HG02884 (cell line): Measurements from ENCODE around the gene UTP25.
A peak's percentile ranks its signal among the peaks of the same experiment; 100 is the strongest.

Experiments used
- ATAC-seq: cut with Tn5 transposase; IDR thresholded peaks from one replicate; pipeline ENCODE4 v1.9.1; 2021; ENCODE audit warnings: mild to moderate bottlenecking, moderate library complexity; ENCODE audit not compliant: unreplicated experiment

The UTP25 gene

DNA sequence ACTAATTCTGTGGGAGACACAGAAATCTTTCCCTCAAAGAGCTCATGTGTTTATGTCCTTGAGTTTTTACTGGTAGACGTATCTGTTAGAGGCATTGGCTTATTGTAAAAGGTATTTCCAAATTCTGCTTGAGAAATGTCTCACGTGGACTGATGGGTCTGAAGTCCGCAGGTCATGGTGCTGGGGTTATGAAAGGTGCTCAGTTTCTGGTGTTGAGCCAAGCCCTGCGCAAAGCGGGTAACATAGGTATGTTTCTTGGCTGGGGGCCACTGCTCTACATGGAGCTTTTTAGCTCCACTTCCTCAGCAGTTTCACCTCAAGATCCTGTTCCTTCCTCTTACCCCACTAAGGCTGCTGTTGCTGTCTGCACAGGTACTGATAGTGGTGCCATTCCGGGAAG is 10.8 kb downstream of the UTP25 start:
- ATAC-seq = no peak

DNA sequence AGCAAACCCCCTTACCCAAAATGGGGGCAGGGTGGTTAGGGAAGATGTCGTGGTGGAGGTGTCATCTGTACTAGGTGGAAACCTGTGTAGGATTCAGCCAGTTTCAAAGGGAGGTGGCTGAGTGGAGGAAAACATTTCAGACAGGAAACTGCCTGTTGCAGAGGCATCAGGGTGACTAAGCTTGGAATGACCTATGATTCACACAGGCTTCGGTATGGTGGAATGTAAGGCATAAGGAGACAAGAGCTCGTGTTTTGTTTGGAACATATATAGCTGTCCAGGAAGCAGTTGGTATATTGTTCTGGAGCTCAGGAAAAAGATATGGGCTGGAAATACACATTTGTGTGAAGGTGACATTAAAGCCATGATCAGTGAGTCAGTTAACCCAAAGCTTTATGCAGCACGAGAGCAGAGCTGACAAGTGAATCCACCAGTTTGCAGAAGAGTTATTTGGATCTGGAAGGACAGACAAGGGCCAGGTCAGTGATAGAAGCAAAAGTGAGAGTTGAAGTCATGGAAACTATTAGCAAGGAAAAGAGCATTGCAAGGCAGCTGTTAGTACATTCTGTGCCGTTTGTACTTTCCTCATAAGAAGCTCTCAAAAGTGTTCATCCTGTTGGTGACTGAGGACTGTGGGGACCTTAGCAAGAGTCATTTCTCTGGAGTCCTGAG is 12.2 kb downstream of the UTP25 start:
- ATAC-seq = no peak

DNA sequence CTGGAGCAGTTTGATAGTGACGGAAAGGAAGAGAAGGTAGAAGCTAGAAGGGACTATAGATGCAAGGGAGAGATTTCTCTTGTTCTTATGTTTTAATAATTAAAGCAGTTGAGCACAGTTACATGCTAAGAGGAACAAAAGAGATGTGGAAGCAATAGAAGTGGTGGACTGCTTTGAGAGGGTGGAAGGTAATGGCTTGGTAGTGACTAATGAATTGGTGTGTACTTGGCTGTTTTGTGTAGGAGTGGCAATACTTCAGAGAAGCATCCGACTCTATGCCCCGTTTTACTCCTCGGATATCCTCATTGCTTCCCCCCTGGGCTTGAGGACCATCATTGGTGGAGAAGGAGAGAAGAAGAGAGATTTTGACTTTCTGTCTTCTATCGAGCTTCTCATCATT is 12.8 kb downstream of the UTP25 start:
- ATAC-seq = no peak

DNA sequence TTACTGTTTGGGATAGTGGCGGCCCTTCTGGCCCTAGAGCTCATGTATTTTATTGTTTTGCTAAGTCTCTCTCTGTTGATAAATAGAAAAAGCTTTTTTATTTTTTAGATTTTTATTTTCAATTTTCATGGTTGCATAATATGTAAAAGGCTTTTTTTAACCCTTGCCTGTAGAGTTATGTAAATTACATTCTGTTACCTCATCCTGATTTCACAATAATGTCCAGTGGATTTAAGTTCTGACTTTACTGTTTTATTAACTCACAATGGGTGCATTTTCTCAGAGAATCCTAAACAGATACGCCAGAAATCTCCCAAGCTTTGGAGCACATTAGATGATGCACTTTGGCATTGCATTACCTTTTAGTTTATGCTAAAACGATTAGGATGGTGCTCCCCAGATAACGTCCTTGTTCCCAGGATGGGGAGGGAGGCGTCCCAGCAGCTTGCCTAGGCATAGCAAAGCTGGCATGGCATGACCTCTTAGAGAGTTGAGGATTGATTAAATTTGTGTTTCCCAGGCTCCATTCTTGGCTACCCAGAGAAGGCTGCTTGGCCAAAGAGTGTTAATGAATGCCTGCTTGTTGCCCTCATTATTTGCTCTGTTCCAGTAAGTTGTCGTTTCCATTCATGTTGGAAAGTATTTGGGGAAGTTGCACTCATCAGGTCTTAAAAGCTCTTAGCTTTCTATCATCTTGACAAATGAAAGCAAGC is 17.1 kb downstream of the UTP25 start:
- no peak for ATAC-seq

DNA sequence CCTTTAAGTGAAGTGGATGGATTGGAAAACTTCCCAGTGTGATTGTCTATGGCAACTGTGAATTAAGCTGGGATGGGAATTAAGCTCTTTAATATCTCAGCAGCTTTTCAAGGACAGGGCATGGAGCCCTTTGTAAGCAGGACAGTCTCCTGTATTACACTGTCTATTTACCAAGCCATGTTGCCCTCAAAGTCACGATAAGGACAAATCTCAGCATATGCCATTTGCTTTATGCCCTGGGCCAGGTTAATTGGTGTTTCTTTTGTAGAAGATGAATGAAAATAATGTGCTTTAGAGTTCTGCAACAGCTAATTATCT is 17.6 kb downstream of the UTP25 start:
- no peak for ATAC-seq

DNA sequence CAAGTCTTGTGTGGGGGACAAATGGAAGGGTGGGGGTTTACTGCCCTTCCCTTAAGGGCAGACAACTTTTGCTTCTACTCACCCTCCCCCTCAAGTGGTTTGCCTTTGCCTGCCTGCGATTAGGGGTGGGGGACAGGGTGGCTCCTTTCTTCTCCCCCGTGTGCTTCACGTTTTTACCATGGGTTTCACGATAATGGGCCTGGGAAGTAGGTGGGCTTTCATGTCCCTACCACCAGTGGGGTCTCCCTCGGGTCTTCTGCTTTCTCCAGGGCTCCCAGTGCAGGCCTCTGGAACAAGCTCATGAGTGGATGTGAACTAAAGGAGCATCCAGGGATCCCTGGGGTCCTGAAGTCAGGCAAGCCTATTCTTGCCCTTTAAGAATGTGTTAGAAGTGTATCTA is 21.6 kb downstream of the UTP25 start:
- no peak for ATAC-seq

DNA sequence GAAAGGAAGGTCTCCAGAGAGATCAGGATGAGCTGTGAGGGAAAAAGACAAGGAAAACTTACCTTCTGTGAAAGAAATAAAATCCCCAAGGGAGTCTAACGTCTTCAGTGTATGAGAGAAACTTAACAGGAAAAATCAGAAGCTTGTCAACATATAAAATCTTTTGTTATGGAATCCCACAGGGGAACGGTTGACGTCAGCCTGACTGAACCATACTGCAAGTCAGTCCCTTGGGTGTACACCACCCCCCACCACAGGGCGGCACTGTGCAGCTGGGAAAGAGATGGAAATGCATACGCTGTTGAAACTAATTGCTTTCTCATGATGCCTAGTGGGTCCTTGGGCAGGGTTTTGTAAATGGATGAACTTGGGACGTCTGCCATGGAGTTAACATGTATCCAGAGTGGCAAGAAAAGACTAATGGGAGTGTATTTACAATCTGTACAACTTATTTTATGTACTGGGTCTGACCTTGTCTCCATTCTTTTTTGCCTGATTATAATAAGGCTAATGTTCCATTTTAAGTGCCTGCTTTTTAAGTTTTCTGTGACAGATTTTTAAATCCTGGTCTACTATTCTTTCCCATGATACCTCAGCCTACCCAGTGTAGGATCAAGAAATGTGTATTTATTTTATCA is 22.7 kb downstream of the UTP25 start:
- peak; percentile 76 for ATAC-seq

DNA sequence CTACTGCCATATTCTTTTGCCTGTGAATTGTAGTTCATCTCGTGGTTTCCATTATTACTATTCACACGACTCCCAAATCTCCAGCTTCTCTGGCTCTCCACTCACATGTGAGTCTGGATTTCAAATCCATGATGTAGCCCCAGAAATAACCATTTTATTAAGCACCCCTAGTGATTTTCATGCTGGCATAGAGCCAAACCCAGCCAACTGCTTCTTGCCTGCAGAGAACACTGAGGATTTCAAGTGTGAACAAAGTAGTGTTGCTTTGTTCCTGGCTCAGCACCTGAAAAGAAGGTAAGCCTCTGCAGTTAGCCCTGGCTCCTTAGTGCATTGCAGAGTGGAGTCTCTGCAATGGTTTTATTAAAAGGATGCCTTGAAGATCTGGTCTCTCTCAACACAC is 25.9 kb downstream of the UTP25 start:
- ATAC-seq = no peak

DNA sequence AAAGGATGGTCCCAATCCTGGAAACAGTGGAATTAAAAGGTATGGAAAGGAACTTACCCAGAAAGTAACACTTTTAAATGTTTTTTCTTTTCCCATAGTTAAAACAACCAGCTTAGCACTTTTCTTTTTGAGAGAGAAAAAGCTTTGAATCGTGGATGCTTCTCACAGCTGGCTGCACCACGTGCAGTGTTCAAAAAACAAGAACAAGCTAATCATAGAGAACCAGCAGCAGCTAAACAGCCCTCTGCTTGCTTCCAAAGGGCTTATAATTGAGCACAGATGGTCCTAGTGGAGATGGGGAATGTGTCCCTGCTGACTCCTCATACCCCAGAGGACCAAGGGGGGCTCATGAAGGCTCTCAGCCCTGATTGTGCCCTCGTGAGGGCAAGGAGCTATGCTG is 26.4 kb downstream of the UTP25 start:
- no peak for ATAC-seq

DNA sequence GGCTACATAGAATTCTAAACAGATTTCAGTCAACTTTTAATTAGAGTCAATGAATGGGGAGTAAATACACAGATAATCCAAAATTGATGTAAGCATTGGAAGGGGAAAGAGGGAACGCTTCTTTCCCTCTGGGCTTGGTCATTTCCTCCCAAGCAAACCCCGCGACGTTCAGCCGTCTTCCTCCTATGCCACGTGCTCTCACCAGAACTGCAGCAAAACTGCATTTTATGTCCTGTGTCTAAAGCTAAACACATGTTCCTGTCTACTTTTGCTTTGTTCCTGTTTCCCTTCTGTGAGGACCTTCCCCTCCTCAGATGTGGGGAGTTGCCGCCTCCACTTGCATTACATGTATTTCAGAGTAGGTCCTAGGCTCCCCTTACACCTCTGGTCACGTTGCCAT is 27.2 kb downstream of the UTP25 start:
- no peak for ATAC-seq

DNA sequence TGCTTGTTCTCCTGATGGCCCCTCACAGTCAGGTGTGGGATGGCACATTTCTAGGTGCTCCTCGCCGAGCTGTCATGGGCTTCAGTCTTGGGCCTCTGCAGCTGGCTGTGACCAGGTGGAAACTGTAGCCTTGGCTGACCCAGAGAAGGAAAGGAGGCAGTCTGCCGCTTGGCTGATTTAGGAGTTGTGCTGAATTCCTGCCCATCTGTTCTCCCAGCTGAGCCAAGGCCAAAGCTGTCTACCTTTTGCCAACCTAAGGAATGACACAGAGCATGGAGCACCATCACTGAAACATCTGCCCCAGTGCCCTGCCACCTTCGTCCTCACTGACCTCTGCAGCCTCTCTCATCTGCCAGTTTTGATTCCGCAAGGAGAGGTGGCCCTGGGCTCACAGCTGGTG is 27.9 kb downstream of the UTP25 start:
- no peak for ATAC-seq

DNA sequence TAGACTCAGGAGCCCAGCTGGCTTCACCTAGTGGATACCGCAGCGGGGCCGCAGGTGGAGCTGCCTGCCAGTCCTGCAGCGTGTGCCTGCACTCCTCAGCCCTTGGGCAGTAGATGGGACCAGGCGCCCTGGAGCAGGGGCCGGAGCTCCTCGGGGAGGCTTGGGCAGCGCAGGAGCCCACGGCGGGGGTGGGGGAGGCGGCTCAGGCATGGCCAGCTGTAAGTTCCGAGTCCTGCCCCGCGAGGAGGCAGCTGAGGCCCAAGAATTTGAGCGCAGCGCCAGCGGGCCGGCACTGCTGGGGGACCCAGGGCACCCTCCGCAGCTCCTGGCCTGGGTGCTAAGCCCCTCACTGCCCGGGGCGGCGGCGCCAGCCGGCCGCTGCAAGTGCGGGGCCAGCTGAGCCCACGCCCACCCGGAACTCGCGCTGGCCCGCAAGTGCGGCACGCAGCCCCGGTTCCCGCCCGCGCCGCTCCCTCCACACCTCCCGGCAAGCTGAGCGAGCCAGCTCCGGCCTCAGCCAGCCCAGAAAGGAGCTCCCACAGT is 30.9 kb downstream of the UTP25 start:
- no peak for ATAC-seq

DNA sequence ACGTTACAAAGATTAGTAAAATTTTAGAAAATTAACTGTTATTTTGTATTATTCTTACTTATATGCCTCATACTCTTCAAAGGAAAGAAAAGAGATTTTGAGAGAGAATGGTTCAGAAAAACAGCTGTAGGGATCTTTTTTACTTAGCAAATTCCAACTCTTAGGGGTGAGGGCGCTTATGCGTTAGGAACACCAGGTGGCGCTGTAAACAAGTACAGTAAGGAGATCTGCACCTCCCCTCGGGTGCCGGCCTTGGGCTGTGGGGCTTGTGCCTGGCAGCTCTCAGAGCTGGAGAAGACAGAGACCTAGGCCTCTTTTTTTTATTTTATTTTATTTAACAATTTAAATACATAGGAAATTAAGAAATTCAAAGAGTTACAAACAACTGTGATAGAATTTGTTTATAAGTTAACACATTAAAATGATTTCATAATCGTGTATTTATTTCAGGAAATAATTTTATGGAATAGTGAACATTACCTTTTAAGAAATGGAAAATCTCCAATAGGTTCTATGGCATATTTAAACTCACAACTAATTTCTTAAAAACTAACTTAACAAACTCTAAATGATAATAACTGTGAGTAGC is 32.6 kb downstream of the UTP25 start:
- peak; percentile 96 for ATAC-seq

DNA sequence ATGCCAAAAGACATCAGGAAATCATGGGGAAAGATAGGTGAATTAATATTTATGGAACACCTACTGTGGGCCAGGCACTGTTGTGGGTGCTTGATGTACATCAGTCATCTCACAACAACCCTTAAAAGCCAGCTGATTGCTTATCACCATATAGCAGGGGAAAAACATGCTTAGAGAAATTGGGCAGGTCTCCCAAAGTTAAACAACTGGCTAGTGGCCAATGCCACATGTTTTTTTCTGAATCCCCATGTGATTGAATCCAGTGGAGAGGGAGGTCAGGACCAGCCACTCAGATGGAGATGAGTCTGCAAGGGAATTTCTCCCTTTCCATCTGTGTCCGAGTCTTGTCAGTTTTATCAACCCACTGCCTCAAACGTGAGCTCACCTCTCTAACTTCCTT is 33.5 kb downstream of the UTP25 start:
- ATAC-seq = no peak

DNA sequence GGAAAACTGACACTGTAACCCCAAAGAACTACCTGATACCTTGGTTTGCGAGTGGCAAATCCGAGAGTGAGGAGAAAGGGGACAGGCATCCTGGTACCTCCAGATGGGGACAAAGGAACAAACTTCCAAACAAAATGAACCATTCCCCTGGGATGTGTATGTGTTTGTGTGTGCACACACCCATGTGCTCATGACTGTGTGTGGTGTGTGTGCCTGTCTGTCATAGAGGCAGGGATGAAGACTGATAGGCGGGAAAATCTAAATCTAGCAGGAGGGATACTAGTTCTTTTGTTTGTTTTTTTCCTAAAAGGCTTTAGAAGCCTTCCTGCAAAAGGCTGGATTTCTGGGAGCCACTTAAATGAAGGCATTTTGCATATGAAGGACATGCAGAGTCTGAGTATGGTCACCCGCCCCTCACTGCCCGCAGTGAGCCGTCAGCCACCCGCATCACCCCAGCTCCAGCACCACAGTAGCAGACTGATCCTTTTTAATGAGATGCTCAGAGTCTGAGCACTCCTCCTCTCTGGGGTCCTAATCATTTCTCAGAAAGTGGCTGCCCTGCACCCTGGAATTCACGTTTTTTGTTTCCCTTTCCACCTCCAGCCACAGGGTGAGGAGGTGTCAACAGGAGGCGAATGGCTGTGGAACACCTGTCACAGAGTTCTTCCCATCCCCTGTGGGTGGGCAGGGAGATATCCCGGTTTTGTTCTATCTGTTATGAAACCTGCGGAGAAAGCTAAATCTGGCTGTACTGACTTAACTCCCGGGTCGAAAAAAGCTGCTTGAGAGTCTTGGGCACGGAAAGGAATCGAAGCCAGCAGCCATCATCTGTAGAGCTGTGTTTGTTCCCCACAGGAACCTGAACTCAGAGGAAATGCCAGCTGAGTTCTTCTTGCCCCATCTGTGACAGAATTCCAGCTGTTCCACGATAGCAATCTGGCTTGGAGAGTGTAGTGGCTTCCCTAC is 34.9 kb downstream of the UTP25 start:
- no peak for ATAC-seq

DNA sequence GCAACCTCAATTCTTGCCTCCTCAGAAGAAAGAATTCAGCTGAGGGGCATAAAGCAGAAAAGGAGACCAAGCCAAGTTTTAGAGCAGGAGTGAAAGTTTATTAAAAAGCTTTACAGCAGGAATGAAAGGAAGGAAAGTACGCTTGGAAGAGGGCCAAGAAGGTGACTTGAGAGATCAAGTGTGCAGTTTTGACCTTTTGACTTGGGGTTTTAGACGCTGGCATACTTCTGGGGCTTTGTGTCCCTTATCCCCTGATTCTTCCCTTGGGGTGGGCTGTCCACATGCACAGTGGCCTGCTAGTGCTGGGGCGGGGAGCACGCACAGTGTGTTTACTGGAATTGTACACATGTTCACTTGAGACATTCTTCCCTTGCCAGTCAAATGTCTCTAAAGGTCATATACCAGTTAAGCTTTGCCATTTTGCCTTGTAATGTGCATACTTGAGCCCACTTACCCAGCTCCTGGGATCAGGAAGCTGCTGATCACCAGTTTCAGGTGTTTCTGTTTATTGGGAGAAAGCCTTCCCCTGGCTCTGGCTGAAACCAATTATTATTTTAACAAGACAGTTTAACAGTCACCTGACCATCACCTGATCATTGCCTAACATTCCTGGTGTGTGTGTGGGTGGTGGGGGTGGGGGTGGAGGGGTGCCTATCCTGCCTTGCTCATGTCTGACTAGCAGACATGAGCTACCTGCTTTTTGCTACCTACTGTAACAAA is 36.2 kb downstream of the UTP25 start:
- no peak for ATAC-seq

DNA sequence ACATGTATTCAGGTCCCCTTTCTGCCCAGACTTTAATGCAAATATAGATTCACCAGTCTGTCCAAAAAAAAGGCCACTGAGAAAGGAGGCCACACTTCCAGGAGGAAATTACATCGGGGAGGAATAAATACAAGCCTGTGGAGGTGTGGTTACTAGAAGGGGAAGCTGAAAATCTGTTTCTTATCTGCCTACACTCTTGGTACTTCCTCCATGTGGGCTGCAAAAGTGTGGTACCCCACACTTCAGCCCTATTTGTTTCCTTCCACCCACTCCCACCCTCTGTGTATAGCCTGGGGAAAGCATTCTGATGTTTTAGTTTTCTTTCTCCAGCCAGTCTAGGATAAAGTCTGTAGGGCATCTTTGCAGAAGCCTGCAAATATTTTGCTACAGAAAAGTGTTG is 38.4 kb downstream of the UTP25 start:
- no peak for ATAC-seq

DNA sequence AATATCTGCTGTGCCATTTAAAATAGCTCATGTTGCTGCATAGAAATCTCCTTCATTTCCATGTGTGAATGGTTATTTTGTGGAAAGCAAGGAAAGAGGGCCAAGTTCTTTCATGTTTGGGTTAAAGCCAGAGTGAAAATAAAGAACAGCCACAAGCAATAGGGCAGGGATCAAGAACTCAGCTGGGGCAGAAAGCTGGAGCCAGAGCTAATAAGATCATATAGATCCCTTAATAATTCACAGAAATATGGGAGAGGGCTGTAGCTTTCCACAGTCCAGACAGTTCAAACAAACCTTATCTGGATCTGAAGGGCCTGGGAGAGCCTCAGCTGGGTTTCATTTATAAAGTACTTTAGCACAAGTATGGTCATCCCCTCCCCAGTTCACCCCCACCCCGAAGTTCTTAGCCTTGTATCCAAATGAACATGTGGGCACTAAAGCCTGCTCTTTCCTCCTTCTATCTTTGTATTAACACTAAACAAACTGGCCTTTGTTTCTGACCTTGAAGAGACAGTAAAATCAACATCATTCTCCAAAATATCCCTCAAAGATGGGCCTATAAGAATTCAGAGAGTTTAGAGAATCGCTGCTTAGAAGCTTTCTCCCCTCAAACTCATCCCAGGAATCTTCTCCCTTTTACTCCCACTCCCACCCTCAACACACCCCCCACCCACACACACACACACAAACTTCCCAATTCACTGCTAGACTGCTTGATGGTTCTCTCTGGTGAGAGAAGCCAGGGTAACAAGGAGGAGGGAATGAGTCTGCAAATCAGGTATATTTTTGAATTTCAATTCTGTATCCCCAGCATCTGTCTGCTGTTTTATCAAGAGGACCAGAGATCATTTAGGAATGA is 41.7 kb downstream of the UTP25 start:
- ATAC-seq = no peak

DNA sequence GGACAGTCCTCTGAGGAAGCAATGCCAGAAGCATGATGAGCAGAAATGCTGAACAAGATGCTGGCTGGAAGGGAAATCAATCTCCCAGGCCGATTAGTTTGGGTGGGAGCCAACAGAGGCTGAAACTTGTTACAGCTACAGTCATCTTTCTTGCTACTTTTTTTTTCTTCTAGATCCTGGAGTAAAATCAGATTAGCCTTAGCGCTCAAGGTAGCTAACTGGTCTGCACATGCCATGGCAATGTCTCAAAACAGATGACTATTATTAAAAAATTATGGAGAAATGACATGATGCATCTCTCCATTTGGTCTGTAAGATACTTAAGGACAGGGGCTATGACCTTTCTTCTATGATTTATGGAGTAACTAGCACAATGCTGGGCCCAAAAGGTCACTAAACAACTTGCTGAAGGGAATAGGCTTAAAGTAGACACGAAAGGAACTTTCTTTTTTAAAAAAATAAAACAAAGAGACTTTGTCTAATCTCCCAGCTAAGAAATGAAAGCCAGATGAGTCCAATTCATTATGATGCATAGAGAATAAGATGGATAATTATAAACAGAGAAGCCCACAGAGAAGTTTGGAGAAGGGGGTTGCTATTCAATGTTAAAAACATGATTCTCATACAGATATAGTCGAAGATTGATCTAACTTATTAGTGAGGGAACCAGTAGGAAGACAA is 42.5 kb downstream of the UTP25 start:
- no peak for ATAC-seq
